MM.1S (cell line): ENCODE measurements around the gene CLN5.
"Not testable (repeated sequence)": the region's sequence is repeated elsewhere in the genome, so short reads cannot be mapped to it uniquely, and the experiment has no call there.

Experiments
- DNase-seq: peaks from one replicate; pipeline ENCODE4 v3.0.0-alpha.2; 2015
- H2AFZ ChIP-seq: fragments of 300-600 bp; sonication (generic); 2 replicates; pipeline ENCODE4 v1.6.0; 2016; ENCODE audit warnings: antibody characterized with exemption, low read length
- H3F3A ChIP-seq: fragments of 300-600 bp; sonication (generic); 2 replicates; pipeline ENCODE4 v1.6.1; 2016; ENCODE audit warnings: mild to moderate bottlenecking, antibody characterized with exemption, low read length, moderate library complexity, mixed read lengths; ENCODE audit not compliant: insufficient read depth
- H3K27ac ChIP-seq: fragments of 300-600 bp; sonication (generic); 2 replicates; pipeline ENCODE4 v1.5.1; 2016; ENCODE audit warnings: mild to moderate bottlenecking, low read length
- H3K27me3 ChIP-seq: fragments of 300-600 bp; sonication (generic); replicated peaks from 2 replicates; pipeline ENCODE4 v1.6.0; 2016; ENCODE audit warnings: low read length; ENCODE audit not compliant: insufficient read depth
- H3K36me3 ChIP-seq: fragments of 300-600 bp; sonication (generic); replicated peaks from 2 replicates; pipeline ENCODE4 v1.6.1; 2016; ENCODE audit warnings: mild to moderate bottlenecking, low read length, mixed read lengths; ENCODE audit not compliant: insufficient read depth
- H3K4me1 ChIP-seq: fragments of 300-600 bp; sonication (generic); 2 replicates; pipeline ENCODE4 v1.6.1; 2016; ENCODE audit warnings: low read length, mixed read lengths
- H3K4me2 ChIP-seq: fragments of 300-600 bp; sonication (generic); 2 replicates; pipeline ENCODE4 v1.6.0; 2016; ENCODE audit warnings: low read depth, low read length
- H3K4me3 ChIP-seq: fragments of 300-600 bp; sonication (generic); 2 replicates; pipeline ENCODE4 v1.5.1; 2016; ENCODE audit warnings: low read length, mixed read lengths
- H3K79me2 ChIP-seq: fragments of 300-600 bp; sonication (generic); 2 replicates; pipeline ENCODE4 v1.6.1; 2016; ENCODE audit warnings: mixed run types, low read length, mixed read lengths
- H3K9ac ChIP-seq: fragments of 300-600 bp; sonication (generic); 2 replicates; pipeline ENCODE4 v1.6.1; 2016; ENCODE audit warnings: low read length, mixed read lengths
- H3K9me2 ChIP-seq: fragments of 300-600 bp; sonication (generic); replicated peaks from 2 replicates; pipeline ENCODE4 v1.6.1; 2016; ENCODE audit warnings: mild to moderate bottlenecking, low read length, mixed read lengths; ENCODE audit not compliant: insufficient read depth
- H3K9me3 ChIP-seq: fragments of 300-600 bp; sonication (generic); replicated peaks from 2 replicates; pipeline ENCODE4 v1.6.1; 2016; ENCODE audit warnings: mild to moderate bottlenecking, low read length, mixed read lengths; ENCODE audit not compliant: insufficient read depth
- H4K20me1 ChIP-seq: fragments of 300-600 bp; sonication (generic); 2 replicates; pipeline ENCODE4 v1.6.1; 2016; ENCODE audit warnings: mild to moderate bottlenecking, low read length, moderate library complexity, mixed read lengths; ENCODE audit not compliant: insufficient read depth
- EZH2 ChIP-seq: fragments of 300-600 bp; sonication (generic); optimal IDR thresholded peaks from 2 replicates; pipeline ENCODE3; 2017; ENCODE audit warnings: low read depth, mild to moderate bottlenecking, antibody characterized with exemption, low read length, mixed read lengths
- EZH2phosphoT487 ChIP-seq: fragments of 300-600 bp; sonication (generic); IDR thresholded peaks from 2 replicates; pipeline ENCODE4 v1.6.1; 2018; ENCODE audit warnings: antibody characterized with exemption, low read length
- TF ChIP-seq, protein P1 (sequence below): fragments of 300-600 bp; sonication (generic); IDR thresholded peaks from 2 replicates; pipeline ENCODE4 v1.5.1; 2016; ENCODE audit warnings: antibody characterized with exemption, low read length, mixed read lengths

CLN5 gene

GRCh38 chr13:77009011-77009410, 17.1 kb downstream of the CLN5 start:
- Histone ChIP-seq H3K9ac (no peak overlapping the region), H3K36me3 (peaks cover 21% of the 10 kb centered on the region)

DNA sequence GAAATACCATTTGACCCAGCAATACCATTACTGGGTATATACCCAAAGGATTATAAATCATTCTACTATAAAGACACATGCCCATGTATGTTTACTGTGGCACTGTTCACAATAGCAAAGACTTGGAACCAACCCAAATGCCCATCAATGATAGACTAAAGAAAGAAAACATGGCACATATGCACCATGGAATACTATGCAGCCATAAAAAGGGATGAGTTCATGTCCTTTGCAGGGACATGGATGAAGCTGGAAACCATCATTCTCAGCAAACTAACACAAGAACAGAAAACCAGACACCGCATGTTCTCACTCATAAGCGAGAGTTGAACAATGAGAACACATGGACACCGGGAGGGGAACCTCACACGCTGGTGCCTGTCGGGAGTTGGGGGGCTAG, 17.8 kb downstream of the CLN5 start:
- H2AFZ ChIP-seq, H3K9me3 ChIP-seq, H3K4me2 ChIP-seq, H3K9me2 ChIP-seq, H3F3A ChIP-seq, H3K27me3 ChIP-seq, DNase-seq, H3K4me1 ChIP-seq, H3K9ac ChIP-seq, H4K20me1 ChIP-seq, H3K27ac ChIP-seq, H3K4me3 ChIP-seq: not testable (repeated sequence)
- Histone ChIP-seq H3K79me2 (peaks cover 71% of the 10 kb centered on the region), H3K36me3 (peaks cover 25% of the 10 kb centered on the region)

More at GRCh38 chr13:77009011-77009410, 17.1 kb downstream of the CLN5 start:
- H2AFZ ChIP-seq = no peak overlapping the region
- no peak overlapping the region for H3K4me2 ChIP-seq
- no peaks in the 10 kb centered on the region; the same call in 1 of the 2 replicates for H4K20me1 ChIP-seq
- H3K79me2 ChIP-seq = peaks cover 64% of the 10 kb centered on the region
- TF ChIP-seq EZH2phosphoT487 = no peak
- TF ChIP-seq, protein P1, sequence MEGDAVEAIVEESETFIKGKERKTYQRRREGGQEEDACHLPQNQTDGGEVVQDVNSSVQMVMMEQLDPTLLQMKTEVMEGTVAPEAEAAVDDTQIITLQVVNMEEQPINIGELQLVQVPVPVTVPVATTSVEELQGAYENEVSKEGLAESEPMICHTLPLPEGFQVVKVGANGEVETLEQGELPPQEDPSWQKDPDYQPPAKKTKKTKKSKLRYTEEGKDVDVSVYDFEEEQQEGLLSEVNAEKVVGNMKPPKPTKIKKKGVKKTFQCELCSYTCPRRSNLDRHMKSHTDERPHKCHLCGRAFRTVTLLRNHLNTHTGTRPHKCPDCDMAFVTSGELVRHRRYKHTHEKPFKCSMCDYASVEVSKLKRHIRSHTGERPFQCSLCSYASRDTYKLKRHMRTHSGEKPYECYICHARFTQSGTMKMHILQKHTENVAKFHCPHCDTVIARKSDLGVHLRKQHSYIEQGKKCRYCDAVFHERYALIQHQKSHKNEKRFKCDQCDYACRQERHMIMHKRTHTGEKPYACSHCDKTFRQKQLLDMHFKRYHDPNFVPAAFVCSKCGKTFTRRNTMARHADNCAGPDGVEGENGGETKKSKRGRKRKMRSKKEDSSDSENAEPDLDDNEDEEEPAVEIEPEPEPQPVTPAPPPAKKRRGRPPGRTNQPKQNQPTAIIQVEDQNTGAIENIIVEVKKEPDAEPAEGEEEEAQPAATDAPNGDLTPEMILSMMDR = no peak
- no peak for TF ChIP-seq EZH2
- no peaks in the 10 kb centered on the region for H3K27me3 ChIP-seq
- no peak overlapping the region for H3K4me3 ChIP-seq
- H3K9me3 ChIP-seq = no peaks in the 10 kb centered on the region
- no peaks in the 10 kb centered on the region for H3K4me1 ChIP-seq
- H3K9me2 ChIP-seq = no peaks in the 10 kb centered on the region
- no peaks in the 10 kb centered on the region for H3F3A ChIP-seq
- no peak overlapping the region for H3K27ac ChIP-seq
- DNase-seq = no peak

GRCh38 chr13:77013853-77014542, 22.1 kb downstream of the CLN5 start:
- TF ChIP-seq, protein P1 = no peak
- no peak for TF ChIP-seq EZH2
- no peak for TF ChIP-seq EZH2phosphoT487
- H3K9me2 ChIP-seq = no peaks in the 10 kb centered on the region
- no peak overlapping the region for H3K4me2 ChIP-seq
- H3K27me3 ChIP-seq = no peaks in the 10 kb centered on the region
- H3K36me3 ChIP-seq = peaks cover 29% of the 10 kb centered on the region
- no peaks in the 10 kb centered on the region for H3K9me3 ChIP-seq
- no peaks in the 10 kb centered on the region for H3K4me1 ChIP-seq
- H2AFZ ChIP-seq = no peak overlapping the region
- no peak overlapping the region for H3K27ac ChIP-seq
- no peak for DNase-seq
- no peak overlapping the region for H3K9ac ChIP-seq
- no peaks in the 10 kb centered on the region; the same call in 1 of the 2 replicates for H4K20me1 ChIP-seq
- no peaks in the 10 kb centered on the region for H3F3A ChIP-seq
- H3K4me3 ChIP-seq = no peak overlapping the region
- peaks cover 81% of the 10 kb centered on the region for H3K79me2 ChIP-seq
